GM12872 (cell line): Measurements from ENCODE around the gene UGGT2.

Experiments used
- CTCF ChIP-seq: IDR thresholded peaks from 3 replicates; pipeline ENCODE4 v1.5.1; 2011; ENCODE audit warnings: low read depth, mild to moderate bottlenecking, low read length, moderate library complexity; ENCODE audit not compliant: insufficient read depth

Gene UGGT2

DNA sequence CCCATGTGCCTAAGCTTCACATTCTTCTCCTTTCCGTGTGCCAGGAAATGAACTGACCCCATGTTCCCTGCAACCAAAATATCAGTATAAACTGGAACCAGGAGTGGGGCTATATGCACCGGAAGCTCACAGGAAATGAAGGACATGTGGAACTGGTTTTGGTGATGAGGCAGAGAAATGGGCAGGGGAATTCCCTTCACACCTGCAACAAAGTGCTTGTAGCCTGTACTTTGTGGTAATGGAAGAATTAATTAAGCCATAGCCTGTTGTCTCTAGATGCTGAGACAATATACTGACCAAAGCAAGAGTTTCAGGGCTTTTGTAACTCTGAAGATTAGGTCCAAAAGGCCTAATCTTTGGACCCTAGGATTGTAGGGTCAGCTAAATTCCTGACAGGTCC is 15.5 kb upstream of the UGGT2 start:
- TF ChIP-seq CTCF = no peak

DNA sequence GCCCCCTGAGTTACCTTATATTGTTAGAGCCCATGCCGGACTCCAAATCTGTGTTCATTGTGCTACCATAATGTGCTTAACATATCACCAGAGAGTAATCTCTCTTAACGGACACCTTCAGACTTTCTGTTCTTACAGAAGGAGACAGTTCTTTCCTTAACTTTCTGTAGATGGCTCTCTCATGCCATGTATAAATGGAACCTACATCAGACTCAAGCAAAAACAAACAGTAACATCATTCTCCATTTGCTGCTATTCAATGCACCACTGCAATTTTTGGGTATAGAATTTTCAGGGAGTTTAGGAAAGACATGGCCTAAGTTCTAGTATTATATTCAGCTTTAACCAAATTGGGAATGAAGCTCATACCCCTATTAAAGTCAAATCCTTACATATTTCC is 12.6 kb upstream of the UGGT2 start:
- no peak for TF ChIP-seq CTCF

DNA sequence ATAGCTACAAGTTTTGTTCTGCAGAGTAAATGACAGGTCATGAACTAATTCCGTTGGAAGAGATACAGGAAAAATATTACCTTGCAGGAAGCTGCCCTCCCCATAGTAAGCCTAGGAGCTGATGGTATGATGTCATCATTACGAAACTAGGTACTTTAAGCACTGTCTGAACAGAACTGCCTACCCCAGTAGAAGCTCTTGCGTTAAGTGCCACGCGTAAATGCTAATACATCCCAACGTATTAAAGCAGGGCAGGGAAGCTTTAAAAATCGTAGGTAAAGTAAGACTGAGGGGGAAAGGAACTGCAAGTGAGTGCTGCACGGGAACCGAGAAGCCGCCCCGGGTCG is 572 bp downstream of the UGGT2 start:
- TF ChIP-seq CTCF = no peak

GRCh38 chr13:96044238-96044637 is 9.0 kb downstream of the UGGT2 start:
- TF ChIP-seq CTCF = no peak

GRCh38 chr13:96041326-96042110 is 11.7 kb downstream of the UGGT2 start:
- TF ChIP-seq CTCF = no peak

DNA sequence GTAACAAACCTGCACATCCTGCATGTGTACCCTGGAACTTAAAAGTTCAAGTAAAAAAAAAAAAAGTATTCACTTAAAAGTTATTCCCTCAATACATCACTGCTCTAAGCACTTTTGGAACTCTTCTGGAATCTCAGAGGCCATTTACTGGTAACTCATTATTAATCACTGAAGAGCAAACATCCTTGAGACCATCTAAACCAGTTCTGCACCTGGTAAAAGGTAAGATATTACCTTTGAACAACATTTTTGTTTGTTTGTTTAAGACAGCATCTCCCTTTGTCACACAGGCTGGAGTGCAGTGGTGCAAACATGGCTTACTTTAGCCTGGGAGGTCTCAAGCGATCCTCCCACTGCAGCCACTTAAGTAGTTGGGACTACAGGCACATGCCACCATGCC is 16.7 kb downstream of the UGGT2 start:
- TF ChIP-seq CTCF = no peak

- no peak for TF ChIP-seq CTCF
Measured at GRCh38 chr13:96034662-96035061, 18.5 kb downstream of the UGGT2 start.
